HepG2 (cell line): ENCODE results near the gene GNA15. TPM values are rescaled to one million over a fixed set of nuclear protein-coding genes. Genes with fewer than 3 reads are reported as not detected.
A peak's percentile ranks its signal among the peaks of the same experiment; 100 is the strongest.

Experiments
- ATAC-seq: fragments of 200-7000 bp; cut with Tn5 transposase; 3 replicates; pipeline ENCODE4 v1.9.1; 2020; ENCODE audit warnings: mild to moderate bottlenecking, moderate library complexity
- BruUV-seq: library from RNA; stranded (reverse); fragments of 400-500 nt; replicated peaks from 2 replicates; lab custom pipeline; 2021; lab: Mats Ljungman, UMichigan
- CTCF ChIA-PET: fragments of 300-600 bp; formaldehyde crosslinking; extraction: SDS; loops from one replicate; lab custom pipeline; 2021; ENCODE audit warnings: low total read pairs, inconsistent platforms, low intra/inter-chr PET ratio; lab: Yijun Ruan, JAX
- POLR2A ChIA-PET: fragments of 350-600 bp; sonication (Branson Sonifier 250); formaldehyde crosslinking; loops from one replicate; lab custom pipeline; 2020; ENCODE audit warnings: antibody characterized with exemption, inconsistent platforms; lab: Yijun Ruan, JAX
- DNase-seq: peaks from one replicate; pipeline ENCODE4 v3.0.0-alpha.2; 2015; ENCODE audit warnings: low spot score
- FAIRE-seq: peaks from 3 replicates; lab custom pipeline; 2011; peaks lifted over from hg19 to GRCh38; lab: Jason Lieb, UNC
- H2AFZ ChIP-seq: one replicate; pipeline ENCODE4 v1.6.1; 2011; ENCODE audit warnings: low read length, inconsistent platforms
- H3K27ac ChIP-seq: fragments of 300-600 bp; 3 replicates; pipeline ENCODE4 v1.8.0; 2011; ENCODE audit warnings: mixed run types, mild to moderate bottlenecking, mixed read lengths, low read length, inconsistent platforms; ENCODE audit not compliant: insufficient read depth; ENCODE audit errors: extremely low read length
- H3K27me3 ChIP-seq, 2 experiments: fragments of 200-600 bp in 1 of 2; 2 replicates in 1 of 2; 3 replicates in 1 of 2; pipeline versions ENCODE4 v1.6.0 to v1.8.0; 2011; ENCODE audit warnings: low read length in 2 of 2, mild to moderate bottlenecking in 2 of 2, moderate library complexity in 2 of 2, inconsistent platforms in 1 of 2; ENCODE audit not compliant: insufficient read depth in 2 of 2, control insufficient read depth in 1 of 2
- H3K36me3 ChIP-seq, 2 experiments: fragments of 200-600 bp in 1 of 2; replicated peaks in 1 of 2; 2 replicates in 1 of 2; 3 replicates in 1 of 2; pipeline versions ENCODE4 v1.5.1 to v1.8.0; 2011; ENCODE audit warnings: low read length in 2 of 2, inconsistent platforms in 1 of 2; ENCODE audit not compliant: insufficient read depth in 2 of 2, control insufficient read depth in 1 of 2
- H3K4me1 ChIP-seq: 2 replicates; pipeline ENCODE4 v1.5.1; 2012; ENCODE audit warnings: low read length, inconsistent platforms; ENCODE audit not compliant: insufficient read depth
- H3K4me2 ChIP-seq: 2 replicates; pipeline ENCODE4 v1.6.0; 2011; ENCODE audit warnings: low read depth, low read length, inconsistent platforms
- H3K4me3 ChIP-seq, 3 experiments: fragments of 200-600 bp in 1 of 3; sonication (generic), shearing (Covaris generic) in 1 of 3; replicated peaks in 1 of 3; 2 replicates each; pipeline ENCODE4 v1.5.1; 2011 to 2016; ENCODE audit warnings: low read length in 3 of 3, inconsistent platforms in 2 of 3, low read depth in 2 of 3, mild to moderate bottlenecking in 2 of 3, control low read depth in 1 of 3, mixed read lengths in 1 of 3; ENCODE audit not compliant: insufficient read depth in 1 of 3
- H3K79me2 ChIP-seq: one replicate; pipeline ENCODE4 v1.6.1; 2011; ENCODE audit warnings: low read length, inconsistent platforms; ENCODE audit not compliant: insufficient read depth
- H3K9ac ChIP-seq: 2 replicates; pipeline ENCODE4 v1.6.0; 2011; ENCODE audit warnings: mild to moderate bottlenecking, low read depth, low read length, inconsistent platforms; ENCODE audit not compliant: insufficient read depth
- H3K9me3 ChIP-seq: 2 replicates; pipeline ENCODE4 v1.5.1; 2012; ENCODE audit warnings: mild to moderate bottlenecking, low read length
- H4K20me1 ChIP-seq: 2 replicates; pipeline ENCODE4 v1.6.0; 2011; ENCODE audit warnings: inconsistent platforms, mild to moderate bottlenecking, low read length, moderate library complexity; ENCODE audit not compliant: insufficient read depth
- AGO2 ChIP-seq: fragments of 200-400 bp; formaldehyde crosslinking; optimal IDR thresholded peaks from 2 replicates; pipeline ENCODE3; 2017; ENCODE audit warnings: mild to moderate bottlenecking, low read depth, low read length, moderate library complexity
- CCAR2 ChIP-seq: fragments of 200-400 bp; formaldehyde crosslinking; optimal IDR thresholded peaks from 2 replicates; pipeline ENCODE3; 2018; ENCODE audit warnings: low read depth, mild to moderate bottlenecking, low read length, moderate library complexity
- RBFOX2 ChIP-seq: fragments of 200-400 bp; formaldehyde crosslinking; IDR thresholded peaks from 2 replicates; pipeline ENCODE4 v1.6.1; 2017; ENCODE audit warnings: low read depth, mild to moderate bottlenecking, low read length
- RBM22 ChIP-seq: fragments of 200-400 bp; formaldehyde crosslinking; optimal IDR thresholded peaks from 2 replicates; pipeline ENCODE3; 2017; ENCODE audit warnings: mild to moderate bottlenecking, low read length, moderate library complexity
- SRSF4 ChIP-seq: fragments of 200-400 bp; formaldehyde crosslinking; IDR thresholded peaks from one replicate; pipeline ENCODE4 v1.6.1; 2018; ENCODE audit warnings: mild to moderate bottlenecking, low read depth, low read length, moderate library complexity; ENCODE audit not compliant: poor library complexity, severe bottlenecking
- ZNF251 ChIP-seq: sonication (generic); formaldehyde crosslinking; IDR thresholded peaks from 2 replicates; pipeline ENCODE4 v1.9.0; 2021; ENCODE audit warnings: mild to moderate bottlenecking, missing genetic modification reagents
- WGBS: methylation state at CpG from one replicate; pipeline ENCODE4 v1.1.6; 2017; ENCODE audit warnings: low lambda C conversion rate; 5-methylcytosine and 5-hydroxymethylcytosine counted together
- in situ Hi-C: cut with HindIII; loops from 2 replicates; pipeline ENCODE4 v1.10.0; 2017; ENCODE audit warnings: low pct_unique_long_range_greater_than_20kb; ENCODE audit not compliant: extremely low pct_ligation_motif_present
- intact Hi-C: fragments of 100-400 bp; cut with micrococcal nuclease; formaldehyde crosslinking; loops from one replicate; pipeline ENCODE4 v1.10.0; 2022; ENCODE audit not compliant: unreplicated experiment
- polyA plus RNA-seq, 8 experiments: library from polyadenylated mRNA; depleted of rRNA in 3 of 8; stranded (reverse) in 7 of 8; unstranded in 1 of 8; fragments of >200 nt; fragmentation: Illumina TruSeq in 4 of 8; extraction: Trizol in 4 of 8; gene quantifications; 2 replicates each; pipeline versions ENCODE4 v1.2.1 to v1.2.3, GENCODE V29; 2011 to 2016; ENCODE audit warnings: low read depth in 4 of 8, missing spikeins in 1 of 8, mixed read lengths in 1 of 8; ENCODE audit not compliant: insufficient read depth in 1 of 8
- total RNA-seq, 5 experiments: library from RNA; depleted of rRNA; stranded (reverse); fragments of >200 nt; fragmentation: Illumina TruSeq; extraction: Trizol; gene quantifications; 2 replicates each; pipeline ENCODE4 v1.2.3, GENCODE V29; 2016; ENCODE audit warnings: low read depth in 1 of 5

The GNA15 gene
- total and polyA plus RNA-seq, 2 of the 13 experiments (the other 11 are each of a cell fraction or from before 2014, with no cell fraction given), result not detected

DNA sequence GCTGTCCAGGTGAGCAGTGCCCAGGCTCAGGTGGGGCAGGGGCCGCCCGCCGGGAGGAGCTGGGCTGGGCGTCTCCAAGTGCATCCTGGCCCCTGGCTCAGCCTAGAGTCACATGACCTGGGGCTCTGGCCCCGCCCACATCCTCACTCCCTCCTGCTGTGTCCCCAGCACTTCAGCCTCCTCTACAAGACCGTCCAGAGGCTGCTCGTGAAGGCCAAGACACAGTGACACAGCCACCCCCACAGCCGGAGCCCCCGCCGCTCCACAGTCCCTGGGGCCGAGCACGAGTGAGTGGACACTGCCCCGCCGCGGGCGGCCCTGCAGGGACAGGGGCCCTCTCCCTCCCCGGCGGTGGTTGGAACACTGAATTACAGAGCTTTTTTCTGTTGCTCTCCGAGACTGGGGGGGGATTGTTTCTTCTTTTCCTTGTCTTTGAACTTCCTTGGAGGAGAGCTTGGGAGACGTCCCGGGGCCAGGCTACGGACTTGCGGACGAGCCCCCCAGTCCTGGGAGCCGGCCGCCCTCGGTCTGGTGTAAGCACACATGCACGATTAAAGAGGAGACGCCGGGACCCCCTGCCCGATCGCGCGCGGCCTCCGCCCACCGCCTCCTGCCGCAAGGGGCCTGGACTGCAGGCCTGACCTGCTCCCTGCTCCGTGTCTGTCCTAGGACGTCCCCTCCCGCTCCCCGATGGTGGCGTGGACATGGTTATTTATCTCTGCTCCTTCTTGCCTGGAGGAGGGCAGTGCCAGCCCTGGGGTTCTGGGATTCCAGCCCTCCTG is 71.8 kb downstream of the GNA15 start:
- no peak for FAIRE-seq
- Histone ChIP-seq H3K27me3 (no peaks in the 10 kb centered on the region), H3K36me3 (peaks cover 5 to 22% of the 10 kb centered on the region in 2 experiments; a peak in 4 of 5 replicates), H3K79me2 (no peaks in the 10 kb centered on the region), H3K4me2 (no peak overlapping the region), H3K9me3 (no peaks in the 10 kb centered on the region), H3K27ac (no peak overlapping the region), H3K4me3 (no peak overlapping the region), H3K4me1 (peaks cover 7% of the 10 kb centered on the region), H2AFZ (no peak overlapping the region), H3K9ac (no peak overlapping the region), H4K20me1 (no peaks in the 10 kb centered on the region; the same call in 1 of the 2 replicates)
- intact Hi-C loops, result no loop called here
- CTCF ChIA-PET, result no interaction called here
- POLR2A ChIA-PET, result no interaction called here
- no TSS peak for BruUV-seq
- no peak for TF ChIP-seq ZNF251 (CRISPR knock-in tag)
- peak; percentile 28 for TF ChIP-seq AGO2
- in situ Hi-C loops, result no loop called here
- no peak for DNase-seq
- WGBS, result 97% methylated on average over 41 of the region's 43 CpGs
- ATAC-seq, result no peak

- TF ChIP-seq RBM22 (peak; percentile 24), RBFOX2 (peak; percentile 27; the same call in 1 of the 2 replicates), CCAR2 (no peak), SRSF4 (no peak)
- Histone ChIP-seq H3K27me3 (no peaks in the 10 kb centered on the region), H2AFZ (no peak overlapping the region), H3K4me2 (no peak overlapping the region), H3K36me3 (peaks cover 5 to 20% of the 10 kb centered on the region in 2 experiments; a peak in 4 of 5 replicates), H3K4me3 (no peak overlapping the region), H3K9me3 (no peaks in the 10 kb centered on the region), H3K27ac (no peak overlapping the region), H4K20me1 (no peaks in the 10 kb centered on the region; the same call in 1 of the 2 replicates), H3K79me2 (no peaks in the 10 kb centered on the region), H3K4me1 (peaks cover 12% of the 10 kb centered on the region), H3K9ac (no peak overlapping the region)
- CTCF ChIA-PET, result no interaction called here
- TSS peak; percentile 47 for BruUV-seq
- 96% methylated on average over 25 of the region's 33 CpGs for WGBS
- intact Hi-C loops, result no loop called here
- POLR2A ChIA-PET, result no interaction called here
- ATAC-seq (no peak), FAIRE-seq (no peak), DNase-seq (no peak)
- in situ Hi-C loops, result no loop called here
Observed at GRCh38 chr19:3208317-3209207, 72.7 kb downstream of the GNA15 start.
